CD4-positive, alpha-beta T cell treated with Interferon gamma for 1 hour (primary cell): Measurements from ENCODE around the gene OR4C15.

ENCODE experiments used
- DNase-seq: peaks from one replicate; pipeline ENCODE4 v3.0.0-alpha.2; 2020

OR4C15 gene

GRCh38 chr11:55554169-55554568 lies at the start of gene OR4C15:
TSS of gene OR4C15 (plus strand) at chr11:55554469. CDS start at chr11:55554469, 0 bp downstream.
- DNase-seq, result no peak

- no peak for DNase-seq
These were observed 17.6 kb downstream of the OR4C15 start, which contains the start of gene OR4C16 for GRCh38 chr11:55571828-55572227. TSS of gene OR4C16 (plus strand) at chr11:55572128. CDS start at chr11:55572128, 0 bp downstream.

GRCh38 chr11:55572548-55572947 lies 18.3 kb downstream of the OR4C15 start:
- no peak for DNase-seq
